Measurements from ENCODE around the gene STRADB.
"Not testable (repeated sequence)": the region's sequence is repeated elsewhere in the genome, so short reads cannot be mapped to it uniquely, and the experiment has no call there.

The STRADB gene

GRCh38 chr2:201470821-201471731, 19.5 kb downstream of the STRADB start:
- DNase-seq = no peak

GRCh38 chr2:201471732-201472393, 20.3 kb downstream of the STRADB start:
- DNase-seq = no peak

- DNase-seq = no peak
Observed at GRCh38 chr2:201472411-201472810, 20.9 kb downstream of the STRADB start.

- no peak for DNase-seq
Observed at GRCh38 chr2:201482543-201482942, 31.0 kb downstream of the STRADB start.

- DNase-seq = no peak
Observed at GRCh38 chr2:201483342-201483741, 31.8 kb downstream of the STRADB start.

GRCh38 chr2:201483758-201484157, 32.2 kb downstream of the STRADB start:
- DNase-seq = not testable (repeated sequence)

GRCh38 chr2:201484805-201485204, 33.3 kb downstream of the STRADB start:
- DNase-seq = no peak

GRCh38 chr2:201490291-201490690, 38.8 kb downstream of the STRADB start:
- DNase-seq = no peak

GRCh38 chr2:201496785-201497184, 45.2 kb downstream of the STRADB start:
- DNase-seq = no peak

- DNase-seq = no peak
Observed at GRCh38 chr2:201500534-201500933, 49.0 kb downstream of the STRADB start.

- no peak for DNase-seq
Observed at GRCh38 chr2:201502713-201503112, 51.2 kb downstream of the STRADB start.

- DNase-seq = no peak
Observed at GRCh38 chr2:201507725-201508124, 56.2 kb downstream of the STRADB start.

- no peak for DNase-seq
Observed at GRCh38 chr2:201513271-201513670, 61.7 kb downstream of the STRADB start.

- no peak for DNase-seq
Observed at GRCh38 chr2:201515573-201516246, 64.2 kb downstream of the STRADB start.

GRCh38 chr2:201517094-201517493, 65.6 kb downstream of the STRADB start:
- DNase-seq = no peak

- DNase-seq = no peak
Observed at GRCh38 chr2:201520201-201520600, 68.7 kb downstream of the STRADB start.

GRCh38 chr2:201522965-201523364, 71.4 kb downstream of the STRADB start:
- DNase-seq = no peak

- no peak for DNase-seq
Observed at GRCh38 chr2:201523506-201523905, 72.0 kb downstream of the STRADB start.
